ENCODE measurements around the gene ALPL. TPM values are rescaled to one million over a fixed set of nuclear protein-coding genes. Genes with fewer than 3 reads are reported as not detected.

Gene ALPL
- total and polyA plus RNA-seq, 10 of the 15 experiments (the other 5 are each of a cell fraction or from before 2014, with no cell fraction given): 0.07 to 0.59 (median 0.31) TPM; not detected in 2

- CTCF ChIA-PET: interaction anchor here (1.4 kb wide), 1 partner anchor 15 kb away, joined by 3 read pairs; no protein-coding TSS in a partner anchor
- Histone ChIP-seq H3K4me2 (ENCODE audit: control insufficient read depth, insufficient read depth) (no peak overlapping the region), H3K79me2 (ENCODE audit: control insufficient read depth, insufficient read depth, low read length) (no peaks in the 10 kb centered on the region), H4K20me1 (ENCODE audit: control insufficient read depth, insufficient read depth) (no peaks in the 10 kb centered on the region), H3K9me3 (replicated peaks; ENCODE audit: control insufficient read depth, insufficient read depth, low read length) (no peaks in the 10 kb centered on the region), H3K4me3 (no peak overlapping the region), H3K9ac (ENCODE audit: control insufficient read depth, insufficient read depth, low read length) (no peak overlapping the region), H3K27ac (ENCODE audit: control insufficient read depth, insufficient read depth) (no peak overlapping the region), H3K36me3 (ENCODE audit: control insufficient read depth in 2 of 2, insufficient read depth in 2 of 2, low read length in 1 of 2) (no peaks in the 10 kb centered on the region), H3K4me1 (ENCODE audit: control insufficient read depth, insufficient read depth, low read length) (no peaks in the 10 kb centered on the region), H3K27me3 (replicated peaks in 1 of 2; ENCODE audit: control insufficient read depth in 2 of 2, insufficient read depth in 2 of 2, low read length in 1 of 2) (no peaks in the 10 kb centered on the region; a peak in 1 of 4 replicates), H2AFZ (ENCODE audit: control insufficient read depth, low read depth, low read length) (no peak overlapping the region)
- POLR2A ChIA-PET: no interaction called here
- WGBS (ENCODE audit: insufficient coverage, insufficient replicate concordance, low lambda C conversion rate, missing lambda C conversion rate): 13% methylated on average over 5 of the region's 5 CpGs
- SMC1A ChIA-PET (ENCODE audit: uncharacterized antibody, unreplicated experiment): no interaction called here
- intact Hi-C loops (cut with micrococcal nuclease; ENCODE audit: unreplicated experiment) (no loop called here), in situ Hi-C loops (cut with MboI) (no loop called here)
- RAD21 ChIA-PET (ENCODE audit: unreplicated experiment): interaction anchor here (1.0 kb wide), 1 partner anchor 41 kb away, joined by 3 read pairs; the partner anchor contains the start of gene ALPL
- ATAC-seq (no peak), DNase-seq (ENCODE audit: low read depth, low spot score) (no peak), FAIRE-seq (no peak)
- no TSS peak for BruUV-seq (replicated peaks)
- TF ChIP-seq ZNF622 (IDR thresholded peaks at IDR 0.05) (no peak), POLR2AphosphoS2 (IDR thresholded peaks at IDR 0.05; ENCODE audit: low read depth, low read length) (no peak), MTA3 (IDR thresholded peaks at IDR 0.05; ENCODE audit: borderline replicate concordance, low read length) (no peak), SMARCA5 (IDR thresholded peaks at IDR 0.05) (no peak), MTA2 (IDR thresholded peaks at IDR 0.05; ENCODE audit: low read depth) (no peak), BRCA1 (IDR thresholded peaks at IDR 0.05; ENCODE audit: low read depth, low read length) (no peak), BCLAF1 (IDR thresholded peaks at IDR 0.05) (no peak), ZBTB40 (IDR thresholded peaks at IDR 0.05; ENCODE audit: borderline replicate concordance) (no peak), RFX5 (IDR thresholded peaks at IDR 0.05; ENCODE audit: low read depth, low read length) (no peak)
Observed at GRCh38 chr1:21550097-21550496, 40.9 kb downstream of the ALPL start.

Measured in GM12878 (cell line).